ENCODE data around the gene TUSC2.

The TUSC2 gene

DNA sequence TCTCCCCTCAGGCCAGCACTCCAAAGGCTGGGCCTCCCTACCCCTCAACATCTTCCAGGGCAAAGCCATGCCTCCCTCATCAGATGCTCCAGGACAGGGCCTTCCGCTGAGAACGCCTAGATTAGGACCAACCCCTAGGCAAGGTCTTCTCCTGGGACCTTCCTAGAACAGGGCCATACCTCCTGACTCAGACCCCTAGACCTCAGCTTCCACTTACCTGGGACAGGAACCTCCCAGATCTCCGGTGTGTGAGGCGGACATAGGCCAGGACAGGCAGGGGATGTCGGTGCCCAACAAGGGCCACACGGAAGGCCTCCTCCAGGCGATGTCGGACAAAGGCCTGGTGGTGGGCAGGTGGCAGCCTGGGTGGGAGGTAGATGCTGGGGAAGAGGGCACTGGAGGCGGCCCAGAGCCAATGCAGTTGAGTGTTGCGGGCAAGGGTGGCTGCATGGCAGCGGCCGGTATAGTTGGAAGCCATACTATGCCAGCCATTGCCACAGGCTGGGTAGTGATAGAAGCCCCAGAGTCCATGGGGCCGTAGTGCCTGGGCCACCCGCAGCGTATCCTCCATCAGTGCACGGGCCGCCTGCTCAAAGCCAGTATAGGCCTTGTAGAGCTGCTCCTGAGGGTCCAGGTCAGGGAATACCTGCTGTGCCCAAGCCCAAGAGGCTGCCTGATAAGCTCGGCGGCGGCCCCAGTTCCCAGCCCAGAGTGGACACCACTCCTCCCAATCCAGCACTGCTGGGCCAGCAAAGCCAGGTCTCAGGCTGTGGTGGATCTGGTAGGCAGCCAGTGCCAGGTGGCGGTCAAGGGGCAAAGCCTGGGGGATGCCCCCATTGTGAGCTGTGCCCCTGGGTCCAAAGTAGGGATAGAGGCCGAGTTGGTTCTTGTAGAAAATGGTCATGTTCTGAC, 33.3 kb downstream of the TUSC2 start:
- no peak for DNase-seq (ENCODE audit: low read depth in 1 of 2, low spot score in 1 of 2)
- H3K27ac ChIP-seq (replicated peaks) = no peak overlapping the region
- H3K27me3 ChIP-seq (ENCODE audit: insufficient read depth, poor library complexity, severe bottlenecking) = no peaks in the 10 kb centered on the region
- no peak overlapping the region for H3K4me3 ChIP-seq (replicated peaks; ENCODE audit: insufficient read depth, low read length)
- TF ChIP-seq, protein P1, sequence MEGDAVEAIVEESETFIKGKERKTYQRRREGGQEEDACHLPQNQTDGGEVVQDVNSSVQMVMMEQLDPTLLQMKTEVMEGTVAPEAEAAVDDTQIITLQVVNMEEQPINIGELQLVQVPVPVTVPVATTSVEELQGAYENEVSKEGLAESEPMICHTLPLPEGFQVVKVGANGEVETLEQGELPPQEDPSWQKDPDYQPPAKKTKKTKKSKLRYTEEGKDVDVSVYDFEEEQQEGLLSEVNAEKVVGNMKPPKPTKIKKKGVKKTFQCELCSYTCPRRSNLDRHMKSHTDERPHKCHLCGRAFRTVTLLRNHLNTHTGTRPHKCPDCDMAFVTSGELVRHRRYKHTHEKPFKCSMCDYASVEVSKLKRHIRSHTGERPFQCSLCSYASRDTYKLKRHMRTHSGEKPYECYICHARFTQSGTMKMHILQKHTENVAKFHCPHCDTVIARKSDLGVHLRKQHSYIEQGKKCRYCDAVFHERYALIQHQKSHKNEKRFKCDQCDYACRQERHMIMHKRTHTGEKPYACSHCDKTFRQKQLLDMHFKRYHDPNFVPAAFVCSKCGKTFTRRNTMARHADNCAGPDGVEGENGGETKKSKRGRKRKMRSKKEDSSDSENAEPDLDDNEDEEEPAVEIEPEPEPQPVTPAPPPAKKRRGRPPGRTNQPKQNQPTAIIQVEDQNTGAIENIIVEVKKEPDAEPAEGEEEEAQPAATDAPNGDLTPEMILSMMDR (IDR thresholded peaks at IDR 0.05; ENCODE audit: insufficient read depth, low read length) = no peak
- no peak for TF ChIP-seq POLR2AphosphoS5 (IDR thresholded peaks at IDR 0.05; ENCODE audit: low read depth)
- TF ChIP-seq, protein P2, sequence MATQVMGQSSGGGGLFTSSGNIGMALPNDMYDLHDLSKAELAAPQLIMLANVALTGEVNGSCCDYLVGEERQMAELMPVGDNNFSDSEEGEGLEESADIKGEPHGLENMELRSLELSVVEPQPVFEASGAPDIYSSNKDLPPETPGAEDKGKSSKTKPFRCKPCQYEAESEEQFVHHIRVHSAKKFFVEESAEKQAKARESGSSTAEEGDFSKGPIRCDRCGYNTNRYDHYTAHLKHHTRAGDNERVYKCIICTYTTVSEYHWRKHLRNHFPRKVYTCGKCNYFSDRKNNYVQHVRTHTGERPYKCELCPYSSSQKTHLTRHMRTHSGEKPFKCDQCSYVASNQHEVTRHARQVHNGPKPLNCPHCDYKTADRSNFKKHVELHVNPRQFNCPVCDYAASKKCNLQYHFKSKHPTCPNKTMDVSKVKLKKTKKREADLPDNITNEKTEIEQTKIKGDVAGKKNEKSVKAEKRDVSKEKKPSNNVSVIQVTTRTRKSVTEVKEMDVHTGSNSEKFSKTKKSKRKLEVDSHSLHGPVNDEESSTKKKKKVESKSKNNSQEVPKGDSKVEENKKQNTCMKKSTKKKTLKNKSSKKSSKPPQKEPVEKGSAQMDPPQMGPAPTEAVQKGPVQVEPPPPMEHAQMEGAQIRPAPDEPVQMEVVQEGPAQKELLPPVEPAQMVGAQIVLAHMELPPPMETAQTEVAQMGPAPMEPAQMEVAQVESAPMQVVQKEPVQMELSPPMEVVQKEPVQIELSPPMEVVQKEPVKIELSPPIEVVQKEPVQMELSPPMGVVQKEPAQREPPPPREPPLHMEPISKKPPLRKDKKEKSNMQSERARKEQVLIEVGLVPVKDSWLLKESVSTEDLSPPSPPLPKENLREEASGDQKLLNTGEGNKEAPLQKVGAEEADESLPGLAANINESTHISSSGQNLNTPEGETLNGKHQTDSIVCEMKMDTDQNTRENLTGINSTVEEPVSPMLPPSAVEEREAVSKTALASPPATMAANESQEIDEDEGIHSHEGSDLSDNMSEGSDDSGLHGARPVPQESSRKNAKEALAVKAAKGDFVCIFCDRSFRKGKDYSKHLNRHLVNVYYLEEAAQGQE (IDR thresholded peaks at IDR 0.05; ENCODE audit: insufficient replicate concordance, low read depth) = no peak
- no peak for TF ChIP-seq SPI1 (IDR thresholded peaks at IDR 0.05; ENCODE audit: borderline replicate concordance, low read depth)
- TF ChIP-seq GABPA (IDR thresholded peaks at IDR 0.05; ENCODE audit: low read depth) = no peak

DNA sequence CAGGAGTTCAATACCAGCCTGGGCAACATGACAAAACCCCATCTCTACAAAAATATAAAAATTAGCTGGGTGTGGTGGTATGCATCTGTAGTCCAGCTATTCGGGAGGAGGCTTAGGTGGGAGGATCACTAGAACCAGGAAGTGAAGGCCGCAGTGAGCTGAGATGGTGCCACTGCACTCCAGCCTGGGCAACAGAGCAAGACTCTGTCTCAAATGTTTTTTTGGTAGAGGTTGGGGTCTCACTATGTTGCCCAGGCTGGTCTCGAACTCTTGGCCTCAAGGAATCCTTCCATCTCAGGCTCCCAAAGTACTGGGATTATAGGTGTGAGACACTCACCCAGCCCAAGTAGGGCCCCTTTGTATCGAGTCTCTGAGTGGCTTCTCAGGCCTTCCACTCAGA, 33.9 kb downstream of the TUSC2 start:
- TF ChIP-seq POLR2AphosphoS5 (IDR thresholded peaks at IDR 0.05; ENCODE audit: low read depth) = no peak
- TF ChIP-seq, protein P1 (IDR thresholded peaks at IDR 0.05; ENCODE audit: insufficient read depth, low read length) = no peak
- no peak for TF ChIP-seq GABPA (IDR thresholded peaks at IDR 0.05; ENCODE audit: low read depth)
- TF ChIP-seq, protein P2 (IDR thresholded peaks at IDR 0.05; ENCODE audit: insufficient replicate concordance, low read depth) = no peak
- no peak for TF ChIP-seq SPI1 (IDR thresholded peaks at IDR 0.05; ENCODE audit: borderline replicate concordance, low read depth)
- no peak overlapping the region for H3K4me3 ChIP-seq (replicated peaks; ENCODE audit: insufficient read depth, low read length)

DNA sequence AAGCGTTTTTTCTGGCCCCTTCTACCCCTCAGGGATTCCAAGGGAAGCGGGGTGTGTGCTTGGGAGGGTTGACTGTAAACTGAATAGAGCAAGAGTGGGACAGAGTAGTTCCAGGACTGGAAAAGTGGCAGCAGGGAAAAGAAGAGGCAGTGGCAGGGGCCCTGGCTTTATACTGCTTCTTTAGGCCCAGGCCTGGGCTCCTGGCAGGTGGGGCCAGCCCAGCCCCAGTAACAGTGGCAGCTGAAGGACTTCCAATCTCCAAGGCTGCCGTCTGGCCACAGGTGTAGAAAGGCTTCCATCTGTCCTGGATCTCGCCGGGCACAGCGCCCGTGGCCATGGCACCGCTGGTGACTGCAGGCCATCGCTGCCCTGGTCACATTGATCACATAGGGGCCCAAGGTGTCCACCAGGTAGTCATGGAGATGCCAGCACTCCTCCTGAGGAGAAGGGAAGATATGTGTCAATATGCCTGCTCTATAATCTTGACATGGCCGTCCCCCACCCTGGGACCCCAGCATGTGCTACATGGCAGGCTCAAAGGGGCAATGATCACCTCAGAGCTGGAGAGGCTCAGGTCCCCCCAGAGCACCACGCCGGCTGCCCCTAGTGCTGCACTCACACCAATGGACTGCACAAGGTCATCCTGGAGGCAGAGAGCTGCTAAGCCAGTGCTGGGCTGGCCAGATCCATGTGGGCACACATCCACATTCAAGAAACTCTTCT, 34.8 kb downstream of the TUSC2 start:
- TF ChIP-seq, protein P1 (IDR thresholded peaks at IDR 0.05; ENCODE audit: insufficient read depth, low read length) = no peak
- TF ChIP-seq, protein P2 (IDR thresholded peaks at IDR 0.05; ENCODE audit: insufficient replicate concordance, low read depth) = no peak
- TF ChIP-seq GABPA (IDR thresholded peaks at IDR 0.05; ENCODE audit: low read depth) (no peak), POLR2AphosphoS5 (IDR thresholded peaks at IDR 0.05; ENCODE audit: low read depth) (no peak), SPI1 (IDR thresholded peaks at IDR 0.05; ENCODE audit: borderline replicate concordance, low read depth) (no peak)
- no peaks in the 10 kb centered on the region for H3K27me3 ChIP-seq (ENCODE audit: insufficient read depth, poor library complexity, severe bottlenecking)
- no peak for DNase-seq (ENCODE audit: low read depth in 1 of 2, low spot score in 1 of 2)
- H3K4me3 ChIP-seq (replicated peaks; ENCODE audit: insufficient read depth, low read length) = no peak overlapping the region; the same call in 1 of the 2 replicates
- H3K27ac ChIP-seq (replicated peaks) = peak overlapping the region; percentile 85

More for the DNA sequence above, 33.9 kb downstream of the TUSC2 start:
- DNase-seq (ENCODE audit: low read depth in 1 of 2, low spot score in 1 of 2) = no peak
- Histone ChIP-seq H3K27ac (replicated peaks) (no peak overlapping the region), H3K27me3 (ENCODE audit: insufficient read depth, poor library complexity, severe bottlenecking) (no peaks in the 10 kb centered on the region)

Data from HL-60 (cell line).